ENCODE data around the gene KCNK5.

Gene KCNK5

DNA sequence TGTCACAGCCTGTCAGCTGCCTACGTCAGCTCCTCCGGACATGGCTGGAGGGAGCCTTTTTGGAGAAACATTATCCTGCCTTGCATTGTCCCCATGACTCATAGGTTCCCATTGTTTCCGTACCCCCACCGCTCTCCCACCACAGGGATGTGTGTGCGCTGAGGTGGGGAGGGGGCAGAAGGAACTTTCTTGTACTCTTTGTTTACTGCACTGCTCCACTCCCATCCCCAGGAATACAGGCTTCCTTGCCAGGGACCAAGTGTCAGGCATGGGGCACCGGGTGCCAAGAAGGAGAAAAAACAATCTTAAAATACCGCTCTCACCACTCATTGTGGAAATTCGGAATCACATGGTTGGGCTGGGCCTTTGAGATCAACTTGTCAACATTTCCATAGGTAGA lies 51.0 kb downstream of the KCNK5 start:
- Histone ChIP-seq H3K4me2 (ENCODE audit: insufficient read depth, low read length) (no peak overlapping the region), H3K9me3 (ENCODE audit: insufficient read depth, low read length, severe bottlenecking) (peaks cover 10% of the 10 kb centered on the region), H3K4me1 (ENCODE audit: insufficient read depth, low read length) (no peaks in the 10 kb centered on the region), H3K4me3 (ENCODE audit: low read depth in 1 of 2, low read length in 2 of 2) (no peak overlapping the region), H3K27ac (ENCODE audit: low read length) (no peak overlapping the region), H3K79me2 (ENCODE audit: insufficient read depth, low read length) (no peaks in the 10 kb centered on the region), H3K27me3 (ENCODE audit: insufficient read depth, low read length, poor library complexity) (no peaks in the 10 kb centered on the region), H3K9ac (ENCODE audit: low read depth, low read length) (no peak overlapping the region), H4K20me1 (ENCODE audit: insufficient read depth, low read length) (no peaks in the 10 kb centered on the region), H3K36me3 (ENCODE audit: insufficient read depth, low read length) (no peaks in the 10 kb centered on the region), H2AFZ (ENCODE audit: low read depth, low read length) (no peak overlapping the region)
- ATAC-seq (ENCODE audit: insufficient read depth, low read depth) (no peak), DNase-seq (no peak)
- TF ChIP-seq, protein P1, sequence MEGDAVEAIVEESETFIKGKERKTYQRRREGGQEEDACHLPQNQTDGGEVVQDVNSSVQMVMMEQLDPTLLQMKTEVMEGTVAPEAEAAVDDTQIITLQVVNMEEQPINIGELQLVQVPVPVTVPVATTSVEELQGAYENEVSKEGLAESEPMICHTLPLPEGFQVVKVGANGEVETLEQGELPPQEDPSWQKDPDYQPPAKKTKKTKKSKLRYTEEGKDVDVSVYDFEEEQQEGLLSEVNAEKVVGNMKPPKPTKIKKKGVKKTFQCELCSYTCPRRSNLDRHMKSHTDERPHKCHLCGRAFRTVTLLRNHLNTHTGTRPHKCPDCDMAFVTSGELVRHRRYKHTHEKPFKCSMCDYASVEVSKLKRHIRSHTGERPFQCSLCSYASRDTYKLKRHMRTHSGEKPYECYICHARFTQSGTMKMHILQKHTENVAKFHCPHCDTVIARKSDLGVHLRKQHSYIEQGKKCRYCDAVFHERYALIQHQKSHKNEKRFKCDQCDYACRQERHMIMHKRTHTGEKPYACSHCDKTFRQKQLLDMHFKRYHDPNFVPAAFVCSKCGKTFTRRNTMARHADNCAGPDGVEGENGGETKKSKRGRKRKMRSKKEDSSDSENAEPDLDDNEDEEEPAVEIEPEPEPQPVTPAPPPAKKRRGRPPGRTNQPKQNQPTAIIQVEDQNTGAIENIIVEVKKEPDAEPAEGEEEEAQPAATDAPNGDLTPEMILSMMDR (IDR thresholded peaks at IDR 0.05; ENCODE audit: borderline replicate concordance, extremely low read depth, low read length, poor library complexity, severe bottlenecking), result no peak
- TF ChIP-seq EZH2 (IDR thresholded peaks at IDR 0.05; ENCODE audit: borderline replicate concordance, low read depth, low read length, severe bottlenecking), result no peak

DNA sequence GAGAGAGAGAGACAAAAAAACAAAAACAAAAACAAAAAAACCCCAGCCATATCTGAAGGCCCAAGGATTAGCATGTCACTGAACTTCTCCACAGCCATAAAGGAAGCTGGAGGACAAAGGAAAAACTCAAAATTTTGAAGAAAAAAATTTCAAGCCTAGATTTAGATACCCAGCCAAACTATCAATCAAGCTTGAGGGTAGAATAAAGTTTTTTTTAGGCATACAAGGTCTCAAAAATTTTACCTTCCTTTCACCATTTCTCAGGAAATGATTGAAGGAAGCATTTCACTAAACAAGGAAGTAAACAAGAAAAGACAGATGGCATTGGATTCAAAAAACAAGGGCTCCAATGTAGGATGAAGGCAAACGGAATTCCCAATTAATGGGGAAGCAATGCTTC lies 52.1 kb downstream of the KCNK5 start:
- no peaks in the 10 kb centered on the region for H4K20me1 ChIP-seq (ENCODE audit: insufficient read depth, low read length)
- H3K36me3 ChIP-seq (ENCODE audit: insufficient read depth, low read length), result no peaks in the 10 kb centered on the region
- DNase-seq (no peak), ATAC-seq (ENCODE audit: insufficient read depth, low read depth) (no peak)
- no peak overlapping the region for H3K27ac ChIP-seq (ENCODE audit: low read length)
- H3K27me3 ChIP-seq (ENCODE audit: insufficient read depth, low read length, poor library complexity), result no peaks in the 10 kb centered on the region
- peaks cover 10% of the 10 kb centered on the region for H3K9me3 ChIP-seq (ENCODE audit: insufficient read depth, low read length, severe bottlenecking)
- no peaks in the 10 kb centered on the region for H3K4me1 ChIP-seq (ENCODE audit: insufficient read depth, low read length)
- H2AFZ ChIP-seq (ENCODE audit: low read depth, low read length), result no peak overlapping the region
- no peak overlapping the region for H3K4me2 ChIP-seq (ENCODE audit: insufficient read depth, low read length)
- no peak overlapping the region for H3K9ac ChIP-seq (ENCODE audit: low read depth, low read length)
- H3K79me2 ChIP-seq (ENCODE audit: insufficient read depth, low read length), result no peaks in the 10 kb centered on the region
- no peak overlapping the region for H3K4me3 ChIP-seq (ENCODE audit: low read depth in 1 of 2, low read length in 2 of 2)
- no peak for TF ChIP-seq EZH2 (IDR thresholded peaks at IDR 0.05; ENCODE audit: borderline replicate concordance, low read depth, low read length, severe bottlenecking)
- TF ChIP-seq, protein P1 (IDR thresholded peaks at IDR 0.05; ENCODE audit: borderline replicate concordance, extremely low read depth, low read length, poor library complexity, severe bottlenecking), result no peak

DNA sequence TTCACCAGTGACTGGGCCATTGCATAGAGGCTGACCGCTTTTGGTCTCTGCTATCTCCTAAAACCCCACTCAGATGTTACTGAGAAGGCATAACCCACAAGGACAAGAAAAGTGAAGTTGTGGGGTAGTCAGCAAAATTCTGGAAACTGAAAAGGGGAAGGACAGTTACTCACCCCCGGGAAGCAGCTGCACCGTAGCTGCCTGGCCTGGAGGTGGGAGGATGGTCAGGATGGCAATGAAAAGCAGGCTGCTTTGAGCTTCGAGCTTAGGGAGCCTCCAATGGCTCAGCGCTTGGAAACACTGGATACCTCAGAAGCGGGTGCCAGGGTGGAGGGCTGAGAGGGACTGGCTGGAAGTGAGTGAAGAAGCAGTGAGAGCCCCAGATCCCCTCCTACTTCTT lies 56.0 kb downstream of the KCNK5 start:
- H3K9me3 ChIP-seq (ENCODE audit: insufficient read depth, low read length, severe bottlenecking), result peaks cover 13% of the 10 kb centered on the region
- TF ChIP-seq, protein P1 (IDR thresholded peaks at IDR 0.05; ENCODE audit: borderline replicate concordance, extremely low read depth, low read length, poor library complexity, severe bottlenecking), result no peak
- H3K27ac ChIP-seq (ENCODE audit: low read length), result no peak overlapping the region
- no peak overlapping the region for H2AFZ ChIP-seq (ENCODE audit: low read depth, low read length)
- no peak overlapping the region for H3K4me2 ChIP-seq (ENCODE audit: insufficient read depth, low read length)
- H3K4me3 ChIP-seq (ENCODE audit: low read depth in 1 of 2, low read length in 2 of 2), result no peak overlapping the region
- no peaks in the 10 kb centered on the region for H3K4me1 ChIP-seq (ENCODE audit: insufficient read depth, low read length)
- no peak overlapping the region for H3K9ac ChIP-seq (ENCODE audit: low read depth, low read length)
- no peak for ATAC-seq (ENCODE audit: insufficient read depth, low read depth)
- no peaks in the 10 kb centered on the region for H3K79me2 ChIP-seq (ENCODE audit: insufficient read depth, low read length)
- no peak for DNase-seq
- H4K20me1 ChIP-seq (ENCODE audit: insufficient read depth, low read length), result no peaks in the 10 kb centered on the region
- H3K27me3 ChIP-seq (ENCODE audit: insufficient read depth, low read length, poor library complexity), result no peaks in the 10 kb centered on the region
- H3K36me3 ChIP-seq (ENCODE audit: insufficient read depth, low read length), result no peaks in the 10 kb centered on the region

DNA sequence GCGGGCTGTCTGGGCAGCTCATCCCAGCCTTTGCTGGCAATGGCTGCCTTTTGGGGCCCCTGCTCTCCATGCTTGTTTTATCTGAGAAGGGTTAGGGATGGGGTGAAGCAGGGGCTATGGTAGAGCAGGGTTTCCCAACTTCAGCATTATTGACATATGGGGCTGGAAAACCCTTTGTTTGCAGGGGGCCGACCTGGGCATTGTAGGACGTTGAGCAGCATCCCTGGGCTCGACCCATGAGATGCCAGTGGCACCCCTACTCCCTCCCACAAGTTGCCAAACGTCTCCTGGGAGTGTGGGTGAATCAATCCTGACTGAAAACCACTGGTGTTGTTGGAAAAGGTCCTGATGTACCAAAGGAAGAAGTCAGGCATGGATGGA lies 56.9 kb downstream of the KCNK5 start:
- H3K36me3 ChIP-seq (ENCODE audit: insufficient read depth, low read length), result no peaks in the 10 kb centered on the region
- no peaks in the 10 kb centered on the region for H3K4me1 ChIP-seq (ENCODE audit: insufficient read depth, low read length)
- no peak overlapping the region for H2AFZ ChIP-seq (ENCODE audit: low read depth, low read length)
- H3K9ac ChIP-seq (ENCODE audit: low read depth, low read length), result no peak overlapping the region
- no peak for DNase-seq
- no peak overlapping the region for H3K4me2 ChIP-seq (ENCODE audit: insufficient read depth, low read length)
- no peak for TF ChIP-seq EZH2 (IDR thresholded peaks at IDR 0.05; ENCODE audit: borderline replicate concordance, low read depth, low read length, severe bottlenecking)
- TF ChIP-seq, protein P1 (IDR thresholded peaks at IDR 0.05; ENCODE audit: borderline replicate concordance, extremely low read depth, low read length, poor library complexity, severe bottlenecking), result no peak
- H3K27me3 ChIP-seq (ENCODE audit: insufficient read depth, low read length, poor library complexity), result no peaks in the 10 kb centered on the region
- ATAC-seq (ENCODE audit: insufficient read depth, low read depth), result no peak
- H3K9me3 ChIP-seq (ENCODE audit: insufficient read depth, low read length, severe bottlenecking), result peaks cover 11% of the 10 kb centered on the region
- H4K20me1 ChIP-seq (ENCODE audit: insufficient read depth, low read length), result no peaks in the 10 kb centered on the region
- no peak overlapping the region for H3K4me3 ChIP-seq (ENCODE audit: low read depth in 1 of 2, low read length in 2 of 2)
- no peaks in the 10 kb centered on the region for H3K79me2 ChIP-seq (ENCODE audit: insufficient read depth, low read length)
- no peak overlapping the region for H3K27ac ChIP-seq (ENCODE audit: low read length)
